Gastrocnemius medialis (tissue), 4 donors: ENCODE data around the gene OGG1. TPM values are rescaled to one million over a fixed set of nuclear protein-coding genes. Genes with fewer than 3 reads are reported as not detected.

Experiments used
- ATAC-seq, 2 donors: fragments of 150-250 bp; one replicate each; pipeline ENCODE4 v1.9.1; 2016
- DNase-seq, 2 donors: peaks; one replicate each; pipeline ENCODE4 v3.0.0-alpha.2; 2019
- H3K27ac ChIP-seq, 4 donors: fragments of 200-600 bp; sonication (generic); 1 replicate in 1 of 4; 2 replicates in 3 of 4; pipeline ENCODE4 v1.5.1; 2016 to 2018; ENCODE audit warnings: mild to moderate bottlenecking in 2 of 4, moderate library complexity in 1 of 4
- H3K27me3 ChIP-seq, 3 donors: fragments of 200-600 bp; sonication (generic) in 2 of 3; 1 replicate in 1 of 3; 2 replicates in 2 of 3; pipeline versions ENCODE4 v1.5.1 to v1.6.0; 2016 to 2019; ENCODE audit warnings: mild to moderate bottlenecking in 1 of 3, moderate library complexity in 1 of 3
- H3K36me3 ChIP-seq, 2 donors: fragments of 200-600 bp; sonication (generic) in 1 of 2; one replicate each; pipeline ENCODE4 v1.5.1; 2017 to 2018
- H3K4me1 ChIP-seq, 2 donors: fragments of 200-600 bp; sonication (generic) in 1 of 2; one replicate each; pipeline ENCODE4 v1.5.1; 2016 to 2017; ENCODE audit warnings: mild to moderate bottlenecking in 2 of 2
- H3K4me3 ChIP-seq, 4 donors: fragments of 200-600 bp; sonication (generic) in 3 of 4; 1 replicate in 1 of 4; 2 replicates in 3 of 4; pipeline ENCODE4 v1.5.1; 2016 to 2019; ENCODE audit warnings: mild to moderate bottlenecking in 2 of 4
- H3K9me3 ChIP-seq, 3 donors: fragments of 200-600 bp; sonication (generic) in 2 of 3; 1 replicate in 1 of 3; 2 replicates in 2 of 3; pipeline ENCODE4 v1.5.1; 2016 to 2019
- POLR2A ChIP-seq, 2 donors: fragments of 450-650 bp; IDR thresholded peaks; one replicate each; pipeline ENCODE4 v1.6.1; 2017; ENCODE audit warnings: antibody characterized with exemption in 2 of 2, mild to moderate bottlenecking in 2 of 2, moderate library complexity in 2 of 2
- in situ Hi-C, 4 donors: fragments of 200-750 bp; cut with MboI; loops; one replicate each; pipeline versions ENCODE4 v1.15.0 to v1.8.0; 2017; ENCODE audit warnings: low sequenced_read_pairs in 4 of 4
- intact Hi-C: fragments of 100-400 bp; cut with DNase I; formaldehyde crosslinking; loops from one replicate; pipeline ENCODE4 v1.15.1; 2023; ENCODE audit warnings: low total_unique reads
- total RNA-seq, 4 donors: library from RNA; depleted of rRNA; stranded (reverse); fragments of >200 nt; gene quantifications; one replicate each; pipeline versions ENCODE4 v1.1.0 to v1.2.3, GENCODE V29; 2016
- TF ChIP-seq, protein P1 (sequence below), 5 experiments: fragments of 450-650 bp in 3 of 5; fragments of 200-600 bp in 2 of 5; sonication (generic) in 2 of 5; IDR thresholded peaks in 4 of 5; conservative IDR thresholded peaks in 1 of 5; 1 replicate in 4 of 5; 2 replicates in 1 of 5; pipeline ENCODE4 v1.5.1; 2016 to 2019; ENCODE audit warnings: antibody characterized with exemption in 5 of 5, mild to moderate bottlenecking in 3 of 5, moderate library complexity in 3 of 5

Gene OGG1
- total RNA-seq, 4 donors from 2014 or later = 4.1 to 13.3 (median 7.4) TPM

DNA sequence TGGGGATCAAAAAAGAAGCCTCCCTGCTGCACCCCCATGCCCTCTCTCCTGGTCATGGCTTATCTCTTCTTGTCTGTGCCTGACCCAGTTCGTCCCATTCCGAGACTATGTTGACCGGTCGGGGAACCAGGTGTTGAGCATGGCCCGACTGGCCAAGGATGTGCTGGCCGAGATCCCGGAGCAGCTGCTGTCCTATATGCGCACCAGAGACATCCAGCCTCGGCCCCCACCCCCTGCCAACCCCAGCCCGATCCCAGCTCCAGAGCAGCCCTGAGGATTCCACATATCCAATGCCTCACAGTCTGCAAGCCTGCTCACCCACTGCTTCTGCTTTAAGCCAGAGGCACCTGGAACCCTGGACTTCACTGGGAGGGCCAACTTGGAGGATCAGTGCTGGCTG is 20.3 kb upstream of the OGG1 start:
- DNase-seq (no peak), ATAC-seq (no peak)
- Histone ChIP-seq H3K27ac (no peak overlapping the region), H3K4me1 (peaks cover 16 to 21% of the 10 kb centered on the region in 2 donors), H3K4me3 (no peak overlapping the region), H3K36me3 (no peaks in the 10 kb centered on the region), H3K9me3 (no peaks in the 10 kb centered on the region), H3K27me3 (no peaks in the 10 kb centered on the region)
- in situ Hi-C loops (no loop called here), intact Hi-C loops (no loop called here)
- TF ChIP-seq, protein P1, sequence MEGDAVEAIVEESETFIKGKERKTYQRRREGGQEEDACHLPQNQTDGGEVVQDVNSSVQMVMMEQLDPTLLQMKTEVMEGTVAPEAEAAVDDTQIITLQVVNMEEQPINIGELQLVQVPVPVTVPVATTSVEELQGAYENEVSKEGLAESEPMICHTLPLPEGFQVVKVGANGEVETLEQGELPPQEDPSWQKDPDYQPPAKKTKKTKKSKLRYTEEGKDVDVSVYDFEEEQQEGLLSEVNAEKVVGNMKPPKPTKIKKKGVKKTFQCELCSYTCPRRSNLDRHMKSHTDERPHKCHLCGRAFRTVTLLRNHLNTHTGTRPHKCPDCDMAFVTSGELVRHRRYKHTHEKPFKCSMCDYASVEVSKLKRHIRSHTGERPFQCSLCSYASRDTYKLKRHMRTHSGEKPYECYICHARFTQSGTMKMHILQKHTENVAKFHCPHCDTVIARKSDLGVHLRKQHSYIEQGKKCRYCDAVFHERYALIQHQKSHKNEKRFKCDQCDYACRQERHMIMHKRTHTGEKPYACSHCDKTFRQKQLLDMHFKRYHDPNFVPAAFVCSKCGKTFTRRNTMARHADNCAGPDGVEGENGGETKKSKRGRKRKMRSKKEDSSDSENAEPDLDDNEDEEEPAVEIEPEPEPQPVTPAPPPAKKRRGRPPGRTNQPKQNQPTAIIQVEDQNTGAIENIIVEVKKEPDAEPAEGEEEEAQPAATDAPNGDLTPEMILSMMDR (IDR thresholded peaks at IDR 0.05 in 4 of 5, conservative IDR thresholded peaks at IDR 0.05 in 1 of 5) = no peak
- TF ChIP-seq POLR2A (IDR thresholded peaks at IDR 0.05) = no peak

DNA sequence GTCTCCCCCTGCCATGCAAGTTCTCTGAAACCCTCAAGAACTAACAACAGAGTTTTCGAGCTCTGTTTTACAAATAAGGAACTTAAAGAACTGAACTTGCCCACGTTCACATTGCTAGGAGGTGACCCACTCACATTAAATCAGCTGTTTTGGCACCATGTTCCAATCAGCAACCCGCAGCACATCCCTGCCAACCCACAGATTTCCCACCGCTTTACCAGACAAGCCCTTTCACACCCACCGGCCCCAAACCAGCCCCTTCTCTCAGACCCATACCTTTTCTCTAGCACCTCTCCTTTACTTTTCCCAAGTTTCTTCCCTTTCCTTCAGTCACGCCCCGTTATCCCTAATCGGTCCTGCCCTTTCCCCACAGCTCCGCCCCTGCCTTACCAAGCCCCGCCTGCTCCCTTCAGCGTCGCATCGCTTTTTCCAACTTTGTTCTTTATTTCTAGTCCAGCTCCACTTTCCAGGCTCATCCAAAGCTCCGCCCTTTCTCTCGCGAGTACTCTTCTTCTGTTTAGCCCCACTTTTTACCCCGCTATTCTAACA is 19.0 kb upstream of the OGG1 start:
- intact Hi-C loops = loop anchor here (1.0 to 5.0 kb wide), 6 partner anchors 19 to 334 kb away; partner anchors contain the start of genes MTMR14, OGG1, SETD5 and TADA3

DNA sequence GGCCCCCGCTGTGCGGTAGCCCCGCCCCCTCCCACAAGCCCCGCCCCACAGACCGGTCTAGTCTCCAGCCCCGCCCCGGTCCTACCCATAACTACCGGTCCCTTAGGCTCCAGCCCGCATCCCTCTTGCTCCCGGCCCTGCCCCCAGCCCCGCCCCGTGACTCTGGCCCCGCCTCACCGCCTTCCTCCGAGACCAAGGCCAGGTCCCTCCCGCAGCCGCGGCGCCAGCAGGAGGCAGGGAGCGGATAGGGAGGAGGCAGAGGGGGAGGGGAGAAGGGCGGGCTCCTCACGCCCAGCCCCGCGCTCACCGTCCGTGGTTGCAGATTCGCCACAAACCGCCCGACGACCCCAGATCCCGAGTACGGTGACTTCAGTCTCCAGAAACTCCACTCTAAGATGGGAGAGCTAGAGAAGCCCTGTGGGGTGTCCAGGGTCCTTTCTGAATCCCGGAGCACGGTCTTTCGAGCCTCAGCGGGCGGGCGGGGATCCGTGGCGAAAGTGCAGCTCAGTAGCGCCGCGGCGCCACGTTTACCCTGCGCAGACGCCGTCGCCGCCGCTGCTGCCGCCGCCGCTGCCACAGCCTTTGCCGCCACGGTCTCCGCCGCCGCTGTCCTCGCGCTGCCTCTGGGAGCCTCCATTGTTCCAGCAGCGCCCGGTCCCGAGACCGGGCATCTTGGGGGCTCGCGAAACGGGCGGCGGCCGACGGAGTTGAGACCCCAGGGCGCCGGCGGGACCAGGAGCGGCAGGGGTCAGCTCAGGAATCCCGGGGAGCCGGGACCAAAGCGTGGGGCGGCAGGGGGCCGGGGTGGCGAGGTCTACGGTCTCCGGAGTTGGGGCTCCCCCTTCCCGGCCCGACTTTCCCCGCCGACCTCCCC is 18.3 kb upstream of the OGG1 start, which contains the start of gene BRPF1:
Gene BRPF1 (plus strand): TSS at position 530 of the 874 bp plus-strand sequence. CDS start 2,406 bp downstream, outside the sequence.
- H3K27ac ChIP-seq = peak within 1 kb of the TSS; percentile 90 to 99 (median 96)
- in situ Hi-C loops (no loop called here), intact Hi-C loops (loop anchor here (1.0 to 5.0 kb wide), 6 partner anchors 18 to 335 kb away; partner anchors contain the start of genes MTMR14, OGG1, SETD5 and TADA3)
- H3K4me1 ChIP-seq = peaks cover 16 to 21% of the 10 kb centered on the region in 2 donors
- peak; percentile 90 to 92 for ATAC-seq
- H3K9me3 ChIP-seq = no peaks in the 10 kb centered on the region
- peak; percentile 27 to 58 for TF ChIP-seq POLR2A (IDR thresholded peaks at IDR 0.05)
- TF ChIP-seq, protein P1 (IDR thresholded peaks at IDR 0.05 in 4 of 5, conservative IDR thresholded peaks at IDR 0.05 in 1 of 5) = peak in 2 of 5 experiments; percentile 20 to 28
- H3K36me3 ChIP-seq = peaks cover 0 to 13% of the 10 kb centered on the region in 2 donors
- no peaks in the 10 kb centered on the region for H3K27me3 ChIP-seq
- peak within 1 kb of the TSS; percentile 87 to 92 (median 90) for H3K4me3 ChIP-seq
- DNase-seq = peak; percentile 99 to 100

More for the DNA sequence above, 19.0 kb upstream of the OGG1 start:
- TF ChIP-seq POLR2A (IDR thresholded peaks at IDR 0.05) = no peak
- TF ChIP-seq, protein P1 (IDR thresholded peaks at IDR 0.05 in 4 of 5, conservative IDR thresholded peaks at IDR 0.05 in 1 of 5) = no peak
- in situ Hi-C loops = no loop called here
- H3K4me3 ChIP-seq = peak overlapping the region; percentile 79 to 92 (median 90)
- peaks cover 16 to 21% of the 10 kb centered on the region in 2 donors for H3K4me1 ChIP-seq
- peaks cover 0 to 8% of the 10 kb centered on the region in 2 donors for H3K36me3 ChIP-seq
- peak overlapping the region; percentile 90 to 99 (median 96) for H3K27ac ChIP-seq
- no peaks in the 10 kb centered on the region for H3K9me3 ChIP-seq
- no peaks in the 10 kb centered on the region for H3K27me3 ChIP-seq
- peak; percentile 81 to 82 for ATAC-seq
- DNase-seq = no peak

DNA sequence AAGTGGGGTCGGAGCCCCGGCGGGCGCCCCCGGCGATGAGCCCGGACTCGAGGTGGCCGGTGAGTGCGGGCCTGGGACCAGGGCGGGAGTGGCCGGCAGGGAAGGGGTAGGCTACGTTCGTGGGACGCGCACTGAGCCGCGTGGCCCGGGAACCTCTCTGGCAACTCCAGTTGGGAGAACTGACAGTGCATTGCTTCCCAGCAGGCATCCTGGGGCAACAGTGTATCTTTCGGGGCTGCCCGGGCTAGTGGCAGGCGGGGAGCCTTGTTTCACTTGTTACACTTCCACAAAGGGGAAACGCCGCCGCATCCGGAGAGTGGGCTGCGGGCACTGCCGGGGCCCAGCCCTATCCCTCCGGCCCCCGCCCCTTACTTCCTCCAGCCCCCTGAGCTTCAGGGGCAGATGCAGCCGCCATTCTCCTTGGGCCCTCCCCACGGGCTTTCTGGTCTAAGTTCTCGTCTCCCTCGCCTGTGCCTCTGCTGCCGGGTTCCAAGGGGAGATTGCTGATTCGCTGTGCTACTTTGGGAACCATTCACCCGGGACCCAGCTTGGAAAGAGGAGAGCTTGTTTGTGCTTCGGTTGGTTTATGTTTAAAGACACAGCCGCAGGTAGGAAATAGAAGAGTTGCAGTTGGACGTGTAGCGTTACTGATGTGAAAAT is 17.5 kb upstream of the OGG1 start:
- H3K9me3 ChIP-seq = no peaks in the 10 kb centered on the region
- peak; percentile 8 to 11 for ATAC-seq
- peak overlapping the region; percentile 90 to 99 (median 96) for H3K27ac ChIP-seq
- peak overlapping the region; percentile 87 to 92 (median 90) for H3K4me3 ChIP-seq
- peaks cover 0 to 21% of the 10 kb centered on the region in 2 donors for H3K36me3 ChIP-seq
- H3K27me3 ChIP-seq = no peaks in the 10 kb centered on the region
- DNase-seq = no peak
- peaks cover 16 to 26% of the 10 kb centered on the region in 2 donors for H3K4me1 ChIP-seq
- TF ChIP-seq, protein P1 (IDR thresholded peaks at IDR 0.05 in 4 of 5, conservative IDR thresholded peaks at IDR 0.05 in 1 of 5) = no peak
- no peak for TF ChIP-seq POLR2A (IDR thresholded peaks at IDR 0.05)
- intact Hi-C loops = loop anchor here (5.0 kb wide), 2 partner anchors 60 to 230 kb away; no protein-coding TSS in a partner anchor
- in situ Hi-C loops = no loop called here
